Measurements from ENCODE around the gene UBE2N. TPM values are rescaled to one million over a fixed set of nuclear protein-coding genes. Genes with fewer than 3 reads are reported as not detected.

The UBE2N gene
- total RNA-seq, 1 experiment from 2014 or later, result 177 TPM

GRCh38 chr12:93482721-93483120 is 41.0 kb upstream of the UBE2N start:
- CTCF ChIA-PET, result no interaction called here

DNA sequence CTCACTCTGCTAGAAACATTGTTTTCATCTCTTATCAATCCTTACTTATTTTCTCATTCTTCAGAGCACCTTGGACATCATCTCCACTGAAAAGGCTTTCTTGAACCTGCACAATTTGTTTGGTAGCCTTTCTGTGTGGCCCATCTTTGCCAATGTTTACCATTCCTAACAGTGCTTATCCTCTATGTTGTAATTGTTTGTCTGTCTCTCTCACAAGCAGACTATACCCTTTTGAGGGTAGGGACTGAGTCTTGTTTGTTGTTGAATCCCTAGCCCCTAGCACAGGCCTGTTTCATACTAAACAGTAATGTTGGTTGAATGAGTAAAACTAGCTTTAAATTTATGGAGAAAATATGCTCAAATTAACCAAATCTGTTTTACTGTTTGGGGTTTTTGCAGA is 34.8 kb upstream of the UBE2N start:
- POLR2A ChIA-PET (ENCODE audit: low non-redundant PET), result interaction anchor here (0.5 kb wide), 1 partner anchor 563 kb away, joined by 3 read pairs; no protein-coding TSS in a partner anchor
- TF ChIP-seq, protein P1, sequence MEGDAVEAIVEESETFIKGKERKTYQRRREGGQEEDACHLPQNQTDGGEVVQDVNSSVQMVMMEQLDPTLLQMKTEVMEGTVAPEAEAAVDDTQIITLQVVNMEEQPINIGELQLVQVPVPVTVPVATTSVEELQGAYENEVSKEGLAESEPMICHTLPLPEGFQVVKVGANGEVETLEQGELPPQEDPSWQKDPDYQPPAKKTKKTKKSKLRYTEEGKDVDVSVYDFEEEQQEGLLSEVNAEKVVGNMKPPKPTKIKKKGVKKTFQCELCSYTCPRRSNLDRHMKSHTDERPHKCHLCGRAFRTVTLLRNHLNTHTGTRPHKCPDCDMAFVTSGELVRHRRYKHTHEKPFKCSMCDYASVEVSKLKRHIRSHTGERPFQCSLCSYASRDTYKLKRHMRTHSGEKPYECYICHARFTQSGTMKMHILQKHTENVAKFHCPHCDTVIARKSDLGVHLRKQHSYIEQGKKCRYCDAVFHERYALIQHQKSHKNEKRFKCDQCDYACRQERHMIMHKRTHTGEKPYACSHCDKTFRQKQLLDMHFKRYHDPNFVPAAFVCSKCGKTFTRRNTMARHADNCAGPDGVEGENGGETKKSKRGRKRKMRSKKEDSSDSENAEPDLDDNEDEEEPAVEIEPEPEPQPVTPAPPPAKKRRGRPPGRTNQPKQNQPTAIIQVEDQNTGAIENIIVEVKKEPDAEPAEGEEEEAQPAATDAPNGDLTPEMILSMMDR (conservative IDR thresholded peaks at IDR 0.05; ENCODE audit: low read depth, low read length), result no peak
- H3K4me1 ChIP-seq (ENCODE audit: insufficient read depth, low read length, poor library complexity, severe bottlenecking), result no peaks in the 10 kb centered on the region
- no peaks in the 10 kb centered on the region for H3K27me3 ChIP-seq (replicated peaks; ENCODE audit: insufficient read depth, low read depth, low read length, poor library complexity)
- BruUV-seq (replicated peaks), result no TSS peak
- no peak for DNase-seq (ENCODE audit: low spot score)
- H3K4me3 ChIP-seq (ENCODE audit: low read depth, low read length, poor library complexity, severe bottlenecking), result no peak overlapping the region
- CTCF ChIA-PET, result no interaction called here
- no peaks in the 10 kb centered on the region for H3K9me3 ChIP-seq (ENCODE audit: low read depth, low read length, poor library complexity, severe bottlenecking)
- no peak overlapping the region for H3K27ac ChIP-seq (ENCODE audit: low read depth, low read length, poor library complexity, severe bottlenecking)
- intact Hi-C loops (cut with micrococcal nuclease; ENCODE audit: unreplicated experiment), result no loop called here
- H3K36me3 ChIP-seq (ENCODE audit: insufficient read depth, low read length, poor library complexity, severe bottlenecking), result peaks cover 67% of the 10 kb centered on the region

More at GRCh38 chr12:93482721-93483120, 41.0 kb upstream of the UBE2N start:
- no TSS peak for BruUV-seq (replicated peaks)
- POLR2A ChIA-PET (ENCODE audit: low non-redundant PET), result no interaction called here
- intact Hi-C loops (cut with micrococcal nuclease; ENCODE audit: unreplicated experiment), result no loop called here
- Histone ChIP-seq H3K4me3 (ENCODE audit: low read depth, low read length, poor library complexity, severe bottlenecking) (no peak overlapping the region), H3K27ac (ENCODE audit: low read depth, low read length, poor library complexity, severe bottlenecking) (no peak overlapping the region), H3K9me3 (ENCODE audit: low read depth, low read length, poor library complexity, severe bottlenecking) (no peaks in the 10 kb centered on the region), H3K4me1 (ENCODE audit: insufficient read depth, low read length, poor library complexity, severe bottlenecking) (no peaks in the 10 kb centered on the region), H3K36me3 (ENCODE audit: insufficient read depth, low read length, poor library complexity, severe bottlenecking) (peaks cover 92% of the 10 kb centered on the region), H3K27me3 (replicated peaks; ENCODE audit: insufficient read depth, low read depth, low read length, poor library complexity) (no peaks in the 10 kb centered on the region)
- TF ChIP-seq, protein P1 (conservative IDR thresholded peaks at IDR 0.05; ENCODE audit: low read depth, low read length), result no peak
- no peak for DNase-seq (ENCODE audit: low spot score)

- TF ChIP-seq, protein P1 (conservative IDR thresholded peaks at IDR 0.05; ENCODE audit: low read depth, low read length), result no peak
- no peak for TF ChIP-seq EZH2 (IDR thresholded peaks at IDR 0.05; ENCODE audit: borderline replicate concordance, low read depth, low read length, poor library complexity, severe bottlenecking)
- no peak for DNase-seq (ENCODE audit: low spot score)
- BruUV-seq (replicated peaks), result no TSS peak
- H3K27me3 ChIP-seq (replicated peaks; ENCODE audit: insufficient read depth, low read depth, low read length, poor library complexity), result no peaks in the 10 kb centered on the region
- ChIA-PET POLR2A (ENCODE audit: low non-redundant PET) (no interaction called here), CTCF (no interaction called here)
- peaks cover 33% of the 10 kb centered on the region for H3K36me3 ChIP-seq (ENCODE audit: insufficient read depth, low read length, poor library complexity, severe bottlenecking)
- H3K27ac ChIP-seq (ENCODE audit: low read depth, low read length, poor library complexity, severe bottlenecking), result no peak overlapping the region
- intact Hi-C loops (cut with micrococcal nuclease; ENCODE audit: unreplicated experiment), result no loop called here
- H3K4me1 ChIP-seq (ENCODE audit: insufficient read depth, low read length, poor library complexity, severe bottlenecking), result peaks cover 16% of the 10 kb centered on the region
- no peak overlapping the region for H3K4me3 ChIP-seq (ENCODE audit: low read depth, low read length, poor library complexity, severe bottlenecking)
- H3K9me3 ChIP-seq (ENCODE audit: low read depth, low read length, poor library complexity, severe bottlenecking), result no peaks in the 10 kb centered on the region
Observed at GRCh38 chr12:93469386-93469785, 27.6 kb upstream of the UBE2N start.

Measured in A673 (cell line).